ENCODE data around the gene BDKRB1. TPM values are rescaled to one million over a fixed set of nuclear protein-coding genes. Genes with fewer than 3 reads are reported as not detected.

The BDKRB1 gene
- total and polyA plus RNA-seq, 2 donors (not counting 3 experiments of a cell fraction or from before 2014, with no cell fraction given): not detected

DNA sequence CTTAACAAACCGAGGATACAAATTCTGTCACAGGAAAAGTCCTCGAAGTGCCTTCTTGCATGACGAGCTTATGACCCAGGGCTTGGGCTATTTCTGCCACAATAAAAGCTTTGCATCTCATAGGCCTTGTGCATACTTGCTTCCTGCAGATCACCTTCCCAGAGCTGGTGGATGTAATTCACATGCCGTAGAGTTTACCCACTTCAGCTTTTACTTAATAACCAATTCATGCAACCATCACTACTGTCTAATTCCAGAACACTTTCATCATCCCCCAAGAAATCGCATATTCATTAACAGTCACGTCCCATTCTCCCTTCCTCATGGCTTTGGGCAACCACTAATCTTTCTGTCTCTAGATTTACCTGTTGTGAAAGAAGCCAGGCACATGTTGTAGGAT is 9.0 kb upstream of the BDKRB1 start:
- H3K27ac ChIP-seq (ENCODE audit: insufficient read depth, low read depth, low read length): no peak overlapping the region
- CTCF ChIA-PET: no interaction called here

More for the DNA sequence above, 9.0 kb upstream of the BDKRB1 start:
- dilution Hi-C loops (cut with MboI; ENCODE audit: extremely low pct_ligation_motif_present, low sequenced_read_pairs) (no loop called here), intact Hi-C loops (cut with micrococcal nuclease) (no loop called here)
- H3K9ac ChIP-seq (replicated peaks; ENCODE audit: extremely low read depth, insufficient read depth, low read length): no peak overlapping the region
- no peaks in the 10 kb centered on the region for H3K9me1 ChIP-seq (replicated peaks; ENCODE audit: control insufficient read depth, extremely low read depth, insufficient read depth, low read length)
- no peak overlapping the region for H3K4me3 ChIP-seq (replicated peaks in 1 of 3; ENCODE audit: insufficient read depth in 1 of 3, low read depth in 1 of 3, low read length in 3 of 3)
- FAIRE-seq: no peak
- H2AFZ ChIP-seq (ENCODE audit: low read depth, low read length): no peak overlapping the region
- H3K4me2 ChIP-seq (ENCODE audit: insufficient read depth, low read length): no peak overlapping the region
- BruUV-seq (replicated peaks): no TSS peak
- H3K9me3 ChIP-seq (replicated peaks; ENCODE audit: control insufficient read depth, insufficient read depth, low read length): no peaks in the 10 kb centered on the region
- no peaks in the 10 kb centered on the region for H3K27me3 ChIP-seq (ENCODE audit: control insufficient read depth in 2 of 2, insufficient read depth in 2 of 2, low read length in 2 of 2)
- TF ChIP-seq, protein P1, sequence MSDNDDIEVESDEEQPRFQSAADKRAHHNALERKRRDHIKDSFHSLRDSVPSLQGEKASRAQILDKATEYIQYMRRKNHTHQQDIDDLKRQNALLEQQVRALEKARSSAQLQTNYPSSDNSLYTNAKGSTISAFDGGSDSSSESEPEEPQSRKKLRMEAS (IDR thresholded peaks at IDR 0.05; ENCODE audit: insufficient read depth, insufficient read length): no peak
- TF ChIP-seq JUN (IDR thresholded peaks at IDR 0.05; ENCODE audit: borderline replicate concordance, insufficient read depth, insufficient read length, low read depth): no peak
- TF ChIP-seq GATA2 (IDR thresholded peaks at IDR 0.05; ENCODE audit: insufficient read depth, insufficient read length, low read depth, low read length): no peak
- no peak for TF ChIP-seq FOS (IDR thresholded peaks at IDR 0.05; ENCODE audit: borderline replicate concordance, insufficient read depth, low read length)
- TF ChIP-seq, protein P2, sequence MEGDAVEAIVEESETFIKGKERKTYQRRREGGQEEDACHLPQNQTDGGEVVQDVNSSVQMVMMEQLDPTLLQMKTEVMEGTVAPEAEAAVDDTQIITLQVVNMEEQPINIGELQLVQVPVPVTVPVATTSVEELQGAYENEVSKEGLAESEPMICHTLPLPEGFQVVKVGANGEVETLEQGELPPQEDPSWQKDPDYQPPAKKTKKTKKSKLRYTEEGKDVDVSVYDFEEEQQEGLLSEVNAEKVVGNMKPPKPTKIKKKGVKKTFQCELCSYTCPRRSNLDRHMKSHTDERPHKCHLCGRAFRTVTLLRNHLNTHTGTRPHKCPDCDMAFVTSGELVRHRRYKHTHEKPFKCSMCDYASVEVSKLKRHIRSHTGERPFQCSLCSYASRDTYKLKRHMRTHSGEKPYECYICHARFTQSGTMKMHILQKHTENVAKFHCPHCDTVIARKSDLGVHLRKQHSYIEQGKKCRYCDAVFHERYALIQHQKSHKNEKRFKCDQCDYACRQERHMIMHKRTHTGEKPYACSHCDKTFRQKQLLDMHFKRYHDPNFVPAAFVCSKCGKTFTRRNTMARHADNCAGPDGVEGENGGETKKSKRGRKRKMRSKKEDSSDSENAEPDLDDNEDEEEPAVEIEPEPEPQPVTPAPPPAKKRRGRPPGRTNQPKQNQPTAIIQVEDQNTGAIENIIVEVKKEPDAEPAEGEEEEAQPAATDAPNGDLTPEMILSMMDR (IDR thresholded peaks at IDR 0.05; ENCODE audit: extremely low read depth in 1 of 2, insufficient read depth in 1 of 2, low read depth in 1 of 2, low read length in 2 of 2): no peak
- TF ChIP-seq MYC (IDR thresholded peaks at IDR 0.05; ENCODE audit: low read depth, low read length): no peak
- no peak for TF ChIP-seq POLR2AphosphoS5 (IDR thresholded peaks at IDR 0.05; ENCODE audit: insufficient read depth, low read depth, low read length)
- TF ChIP-seq POLR2A (IDR thresholded peaks at IDR 0.05; ENCODE audit: low read depth, low read length): no peak
- no peak for TF ChIP-seq EZH2 (IDR thresholded peaks at IDR 0.05; ENCODE audit: borderline replicate concordance, low read depth, low read length, severe bottlenecking)
- H3K79me2 ChIP-seq (ENCODE audit: control insufficient read depth, insufficient read depth, low read length): no peaks in the 10 kb centered on the region
- no peaks in the 10 kb centered on the region for H3K36me3 ChIP-seq (ENCODE audit: control insufficient read depth in 2 of 2, extremely low read depth in 1 of 2, insufficient read depth in 2 of 2, low read length in 2 of 2)
- H4K20me1 ChIP-seq (replicated peaks; ENCODE audit: control insufficient read depth, extremely low read depth, insufficient read depth, low read length): no peaks in the 10 kb centered on the region
- H3K4me1 ChIP-seq (ENCODE audit: control insufficient read depth, extremely low read depth, insufficient read depth, low read length): no peaks in the 10 kb centered on the region
- POLR2A ChIA-PET: no interaction called here
- DNase-seq (ENCODE audit: low read depth, low spot score): no peak
